Gastrocnemius medialis (tissue), 4 donors: ENCODE results near the gene TBCK. TPM values are rescaled to one million over a fixed set of nuclear protein-coding genes. Genes with fewer than 3 reads are reported as not detected.

Source experiments
- ATAC-seq, 2 donors: fragments of 150-250 bp; one replicate each; pipeline ENCODE4 v1.9.1; 2016
- DNase-seq, 2 donors: peaks; one replicate each; pipeline ENCODE4 v3.0.0-alpha.2; 2019
- H3K27ac ChIP-seq, 4 donors: fragments of 200-600 bp; sonication (generic); 1 replicate in 1 of 4; 2 replicates in 3 of 4; pipeline ENCODE4 v1.5.1; 2016 to 2018; ENCODE audit warnings: mild to moderate bottlenecking in 2 of 4, moderate library complexity in 1 of 4
- H3K27me3 ChIP-seq, 3 donors: fragments of 200-600 bp; sonication (generic) in 2 of 3; 1 replicate in 1 of 3; 2 replicates in 2 of 3; pipeline versions ENCODE4 v1.5.1 to v1.6.0; 2016 to 2019; ENCODE audit warnings: mild to moderate bottlenecking in 1 of 3, moderate library complexity in 1 of 3
- H3K36me3 ChIP-seq, 2 donors: fragments of 200-600 bp; sonication (generic) in 1 of 2; one replicate each; pipeline ENCODE4 v1.5.1; 2017 to 2018
- H3K4me1 ChIP-seq, 2 donors: fragments of 200-600 bp; sonication (generic) in 1 of 2; one replicate each; pipeline ENCODE4 v1.5.1; 2016 to 2017; ENCODE audit warnings: mild to moderate bottlenecking in 2 of 2
- H3K4me3 ChIP-seq, 4 donors: fragments of 200-600 bp; sonication (generic) in 3 of 4; 1 replicate in 1 of 4; 2 replicates in 3 of 4; pipeline ENCODE4 v1.5.1; 2016 to 2019; ENCODE audit warnings: mild to moderate bottlenecking in 2 of 4
- H3K9me3 ChIP-seq, 3 donors: fragments of 200-600 bp; sonication (generic) in 2 of 3; 1 replicate in 1 of 3; 2 replicates in 2 of 3; pipeline ENCODE4 v1.5.1; 2016 to 2019
- CTCF ChIP-seq, 5 experiments: fragments of 450-650 bp in 3 of 5; fragments of 200-600 bp in 2 of 5; sonication (generic) in 2 of 5; IDR thresholded peaks in 4 of 5; conservative IDR thresholded peaks in 1 of 5; 1 replicate in 4 of 5; 2 replicates in 1 of 5; pipeline ENCODE4 v1.5.1; 2016 to 2019; ENCODE audit warnings: antibody characterized with exemption in 5 of 5, mild to moderate bottlenecking in 3 of 5, moderate library complexity in 3 of 5
- POLR2A ChIP-seq, 2 donors: fragments of 450-650 bp; IDR thresholded peaks; one replicate each; pipeline ENCODE4 v1.6.1; 2017; ENCODE audit warnings: antibody characterized with exemption in 2 of 2, mild to moderate bottlenecking in 2 of 2, moderate library complexity in 2 of 2
- in situ Hi-C, 4 donors: fragments of 200-750 bp; cut with MboI; loops; one replicate each; pipeline versions ENCODE4 v1.15.0 to v1.8.0; 2017; ENCODE audit warnings: low sequenced_read_pairs in 4 of 4
- intact Hi-C: fragments of 100-400 bp; cut with DNase I; formaldehyde crosslinking; loops from one replicate; pipeline ENCODE4 v1.15.1; 2023; ENCODE audit warnings: low total_unique reads
- total RNA-seq, 4 donors: library from RNA; depleted of rRNA; stranded (reverse); fragments of >200 nt; gene quantifications; one replicate each; pipeline versions ENCODE4 v1.1.0 to v1.2.3, GENCODE V29; 2016

The TBCK gene
- total RNA-seq, 4 donors from 2014 or later, result 8.1 to 17.7 (median 12.2) TPM

- TF ChIP-seq CTCF (IDR thresholded peaks at IDR 0.05 in 4 of 5, conservative IDR thresholded peaks at IDR 0.05 in 1 of 5) (no peak), POLR2A (IDR thresholded peaks at IDR 0.05) (no peak)
- Histone ChIP-seq H3K27ac (no peak overlapping the region), H3K27me3 (no peaks in the 10 kb centered on the region), H3K4me3 (no peak overlapping the region), H3K4me1 (no peaks in the 10 kb centered on the region), H3K36me3 (peaks cover 0 to 24% of the 10 kb centered on the region in 2 donors), H3K9me3 (no peaks in the 10 kb centered on the region)
- intact Hi-C loops (no loop called here), in situ Hi-C loops (no loop called here)
- DNase-seq (no peak), ATAC-seq (no peak)
Measured at GRCh38 chr4:106192131-106192530, 123.9 kb downstream of the TBCK start.

- no peak for DNase-seq
- Histone ChIP-seq H3K4me1 (no peaks in the 10 kb centered on the region), H3K9me3 (no peaks in the 10 kb centered on the region), H3K4me3 (no peak overlapping the region), H3K27me3 (no peaks in the 10 kb centered on the region), H3K36me3 (peaks cover 0 to 31% of the 10 kb centered on the region in 2 donors), H3K27ac (no peak overlapping the region)
- TF ChIP-seq CTCF (IDR thresholded peaks at IDR 0.05 in 4 of 5, conservative IDR thresholded peaks at IDR 0.05 in 1 of 5), result no peak
- no peak for TF ChIP-seq POLR2A (IDR thresholded peaks at IDR 0.05)
- ATAC-seq, result no peak
- in situ Hi-C loops (no loop called here), intact Hi-C loops (no loop called here)
Measured at GRCh38 chr4:106186201-106186600, 129.8 kb downstream of the TBCK start.

- ATAC-seq, result no peak
- TF ChIP-seq POLR2A (IDR thresholded peaks at IDR 0.05) (no peak), CTCF (IDR thresholded peaks at IDR 0.05 in 4 of 5, conservative IDR thresholded peaks at IDR 0.05 in 1 of 5) (no peak)
- intact Hi-C loops, result no loop called here
Measured at GRCh38 chr4:106183551-106183950, 132.5 kb downstream of the TBCK start.

GRCh38 chr4:106172861-106173260 lies 143.1 kb downstream of the TBCK start:
- Histone ChIP-seq H3K9me3 (no peaks in the 10 kb centered on the region), H3K4me3 (no peak overlapping the region), H3K27me3 (no peaks in the 10 kb centered on the region), H3K27ac (no peak overlapping the region), H3K36me3 (peaks cover 0 to 18% of the 10 kb centered on the region in 2 donors), H3K4me1 (no peaks in the 10 kb centered on the region)
- TF ChIP-seq POLR2A (IDR thresholded peaks at IDR 0.05) (no peak), CTCF (IDR thresholded peaks at IDR 0.05 in 4 of 5, conservative IDR thresholded peaks at IDR 0.05 in 1 of 5) (no peak)
- no peak for ATAC-seq
- in situ Hi-C loops (no loop called here), intact Hi-C loops (no loop called here)
- no peak for DNase-seq

More at GRCh38 chr4:106183551-106183950, 132.5 kb downstream of the TBCK start:
- in situ Hi-C loops, result no loop called here
- H3K27ac ChIP-seq, result no peak overlapping the region
- no peaks in the 10 kb centered on the region for H3K4me1 ChIP-seq
- H3K36me3 ChIP-seq, result peaks cover 0 to 26% of the 10 kb centered on the region in 2 donors
- H3K27me3 ChIP-seq, result no peaks in the 10 kb centered on the region
- H3K4me3 ChIP-seq, result no peak overlapping the region
- H3K9me3 ChIP-seq, result no peaks in the 10 kb centered on the region
- no peak for DNase-seq

GRCh38 chr4:106165351-106166010 lies 150.5 kb downstream of the TBCK start:
- H3K9me3 ChIP-seq, result no peaks in the 10 kb centered on the region
- no peak for DNase-seq
- H3K36me3 ChIP-seq, result peaks cover 0 to 15% of the 10 kb centered on the region in 2 donors
- intact Hi-C loops, result no loop called here
- no peak overlapping the region for H3K27ac ChIP-seq
- H3K4me1 ChIP-seq, result peaks cover 5% of the 10 kb centered on the region in 2 donors
- in situ Hi-C loops, result no loop called here
- TF ChIP-seq POLR2A (IDR thresholded peaks at IDR 0.05) (no peak), CTCF (IDR thresholded peaks at IDR 0.05 in 4 of 5, conservative IDR thresholded peaks at IDR 0.05 in 1 of 5) (no peak)
- ATAC-seq, result no peak
- H3K4me3 ChIP-seq, result no peak overlapping the region
- no peaks in the 10 kb centered on the region for H3K27me3 ChIP-seq
